K562 (cell line): Measurements from ENCODE around the gene NXN. TPM values are rescaled to one million over a fixed set of nuclear protein-coding genes. Genes with fewer than 3 reads are reported as not detected.

ENCODE experiments used
- ATAC-seq: fragments of 200-7000 bp; cut with Tn5 transposase; 3 replicates; pipeline ENCODE4 v1.9.1; 2020; ENCODE audit warnings: moderate library complexity
- BruUV-seq: library from RNA; stranded (reverse); fragments of 400-500 nt; replicated peaks from 2 replicates; lab custom pipeline; 2021; lab: Mats Ljungman, UMichigan
- CTCF ChIA-PET: fragments of 300-600 bp; formaldehyde crosslinking; extraction: SDS; loops from one replicate; lab custom pipeline; 2021; ENCODE audit warnings: low intra/inter-chr PET ratio; lab: Yijun Ruan, JAX
- POLR2A ChIA-PET: fragments of 300-600, 350-650 bp; sonication (Branson Sonifier 250); formaldehyde crosslinking; extraction: SDS; loops from one replicate; lab custom pipeline; 2021; ENCODE audit warnings: antibody characterized with exemption, inconsistent platforms; lab: Yijun Ruan, JAX
- DNase-seq, 4 experiments: peaks; one replicate each; pipeline versions ENCODE4 v3.0.0 to v3.0.0-alpha.2; 2011 to 2018; ENCODE audit warnings: low spot score in 3 of 4, mixed read lengths in 3 of 4; ENCODE audit errors: extremely low read depth in 1 of 4
- FAIRE-seq: peaks from 2 replicates; lab custom pipeline; 2011; peaks lifted over from hg19 to GRCh38; lab: Jason Lieb, UNC
- H2AFZ ChIP-seq: 2 replicates; pipeline ENCODE4 v1.6.0; 2011; ENCODE audit warnings: low read depth, low read length, control low read depth, inconsistent platforms
- H3K27ac ChIP-seq: fragments of 200-600 bp; 3 replicates; pipeline ENCODE4 v1.8.0; 2011; ENCODE audit warnings: low read depth, mild to moderate bottlenecking, control low read depth, inconsistent platforms, low read length, moderate library complexity, mixed read lengths; ENCODE audit errors: extremely low read depth
- H3K27me3 ChIP-seq, 2 experiments: fragments of 300-600 bp in 1 of 2; 2 replicates in 1 of 2; 3 replicates in 1 of 2; pipeline versions ENCODE4 v1.6.0 to v1.8.0; 2011; ENCODE audit warnings: inconsistent platforms in 2 of 2, low read length in 2 of 2, mild to moderate bottlenecking in 1 of 2, mixed read lengths in 1 of 2, moderate library complexity in 1 of 2; ENCODE audit not compliant: control insufficient read depth in 2 of 2, insufficient read depth in 2 of 2
- H3K36me3 ChIP-seq: fragments of 300-600 bp; 3 replicates; pipeline ENCODE4 v1.8.0; 2011; ENCODE audit warnings: mild to moderate bottlenecking, low read length, inconsistent platforms; ENCODE audit not compliant: control insufficient read depth, insufficient read depth
- H3K4me1 ChIP-seq, 2 experiments: fragments of 200-600 bp in 1 of 2; replicated peaks in 1 of 2; 2 replicates in 1 of 2; 3 replicates in 1 of 2; pipeline versions ENCODE4 v1.5.1 to v1.8.0; 2011; ENCODE audit warnings: inconsistent platforms in 2 of 2, low read length in 2 of 2, mild to moderate bottlenecking in 1 of 2, mixed read lengths in 1 of 2, moderate library complexity in 1 of 2; ENCODE audit not compliant: control insufficient read depth in 2 of 2, insufficient read depth in 2 of 2
- H3K4me2 ChIP-seq: 2 replicates; pipeline ENCODE4 v1.6.1; 2011; ENCODE audit warnings: low read length, control low read depth, inconsistent platforms, mixed read lengths; ENCODE audit not compliant: insufficient read depth
- H3K4me3 ChIP-seq: fragments of 200-600 bp; sonication (generic), shearing (Covaris generic); 2 replicates; pipeline ENCODE4 v1.5.1; 2016; ENCODE audit warnings: control low read depth, inconsistent platforms
- H3K79me2 ChIP-seq: fragments of 200-600 bp; 3 replicates; pipeline ENCODE4 v1.8.0; 2011; ENCODE audit warnings: low read length, inconsistent platforms; ENCODE audit not compliant: control insufficient read depth, insufficient read depth
- H3K9ac ChIP-seq, 2 experiments: 2 replicates each; pipeline versions ENCODE4 v1.6.0 to v1.6.1; 2011; ENCODE audit warnings: low read depth in 2 of 2, low read length in 2 of 2, control low read depth in 1 of 2, inconsistent platforms in 1 of 2, mild to moderate bottlenecking in 1 of 2, mixed read lengths in 1 of 2; ENCODE audit not compliant: insufficient read depth in 1 of 2
- H3K9me1 ChIP-seq: one replicate; pipeline ENCODE4 v1.6.0; 2011; ENCODE audit warnings: inconsistent platforms, mild to moderate bottlenecking, low read length, moderate library complexity; ENCODE audit not compliant: control insufficient read depth, insufficient read depth
- H3K9me3 ChIP-seq: replicated peaks from 2 replicates; pipeline ENCODE4 v1.5.1; 2011; ENCODE audit warnings: low read depth, low read length, inconsistent platforms; ENCODE audit not compliant: control insufficient read depth, insufficient read depth
- H4K20me1 ChIP-seq: replicated peaks from 2 replicates; pipeline ENCODE4 v1.6.1; 2011; ENCODE audit warnings: low read length, inconsistent platforms, mixed read lengths; ENCODE audit not compliant: control insufficient read depth, insufficient read depth
- CREB3 ChIP-seq: fragments of 450-650 bp; conservative IDR thresholded peaks from 2 replicates; pipeline ENCODE4 v1.6.1; 2016; ENCODE audit warnings: missing genetic modification characterization, low read depth, mild to moderate bottlenecking, missing compliant biosample characterization, moderate library complexity
- GABPB1 ChIP-seq: sonication (generic); formaldehyde crosslinking; IDR thresholded peaks from 2 replicates; pipeline ENCODE4 v1.8.0; 2022; ENCODE audit warnings: mild to moderate bottlenecking, missing genetic modification reagents
- ID3 ChIP-seq, 2 experiments: fragments of 250-450 bp in 1 of 2; fragments of 450-650 bp in 1 of 2; sonication (Bioruptor Pico) in 1 of 2; IDR thresholded peaks; 2 replicates each; pipeline versions ENCODE4 v1.6.1 to v1.8.0; 2016 to 2021; ENCODE audit warnings: mild to moderate bottlenecking in 2 of 2, moderate library complexity in 2 of 2, missing compliant biosample characterization in 1 of 2, missing genetic modification characterization in 1 of 2
- MAFG ChIP-seq: fragments of 450-650 bp; conservative IDR thresholded peaks from 2 replicates; pipeline ENCODE4 v1.6.1; 2016; ENCODE audit warnings: missing genetic modification characterization, missing compliant biosample characterization
- NR3C1 ChIP-seq: sonication (generic); formaldehyde crosslinking; IDR thresholded peaks from 2 replicates; pipeline ENCODE4 v1.8.1; 2022; ENCODE audit warnings: missing genetic modification reagents
- RAD51 ChIP-seq: fragments of 450-650 bp; IDR thresholded peaks from 2 replicates; pipeline ENCODE4 v1.7.1; 2016; ENCODE audit warnings: low read depth, mild to moderate bottlenecking, borderline replicate concordance
- SAP30 ChIP-seq: fragments of 200-600 bp; sonication (generic); IDR thresholded peaks from 2 replicates; pipeline ENCODE4 v1.6.1; 2012; ENCODE audit warnings: borderline replicate concordance, low read depth, mild to moderate bottlenecking, moderate library complexity, low read length, control low read depth, inconsistent platforms; ENCODE audit not compliant: insufficient read depth, poor library complexity, severe bottlenecking
- SMARCA5 ChIP-seq: fragments of 450-650 bp; IDR thresholded peaks from 2 replicates; pipeline ENCODE4 v1.6.1; 2016
- SRF ChIP-seq, 2 experiments: fragments of 250-450, 450-650 bp in 1 of 2; sonication (Bioruptor Pico) in 1 of 2; sonication (generic) in 1 of 2; formaldehyde crosslinking; IDR thresholded peaks; 2 replicates each; pipeline versions ENCODE4 v1.5.0 to v1.5.1; 2020 to 2022; ENCODE audit warnings: mild to moderate bottlenecking in 1 of 2, missing genetic modification reagents in 1 of 2
- VEZF1 ChIP-seq: fragments of 200-800 bp; sonication (Bioruptor generic); IDR thresholded peaks from 2 replicates; pipeline ENCODE4 v1.6.1; 2017; ENCODE audit warnings: missing genetic modification characterization, missing compliant biosample characterization
- ZNF23 ChIP-seq: fragments of 250-450 bp; sonication (Bioruptor Pico); IDR thresholded peaks from 2 replicates; pipeline ENCODE4 v1.4.0; 2020; ENCODE audit warnings: mild to moderate bottlenecking
- WGBS: fragments of 100-300 bp; shearing (Covaris generic); methylation state at CpG from one replicate; pipeline ENCODE4 v1.1.6; 2016; ENCODE audit warnings: low coverage, mixed read lengths; ENCODE audit not compliant: insufficient coverage; ENCODE audit errors: missing lambda C conversion rate; 5-methylcytosine and 5-hydroxymethylcytosine counted together
- in situ Hi-C: fragments of 300-500 bp; cut with MboI; formaldehyde crosslinking; loops from 4 replicates; pipeline ENCODE4 v1.15.0; 2018; ENCODE audit warnings: inconsistent platforms, mixed read lengths
- intact Hi-C: fragments of 100-400 bp; cut with micrococcal nuclease; formaldehyde crosslinking; loops from 2 replicates; pipeline ENCODE4 v1.14.2; 2022
- polyA plus RNA-seq, 8 experiments: library from polyadenylated mRNA; depleted of rRNA in 4 of 8; stranded (reverse) in 5 of 8; unstranded in 3 of 8; fragments of >200 nt; fragmentation: Nextera tagmentation in 2 of 8; fragmentation: Illumina TruSeq in 1 of 8; extraction: Ambion mirVana in 2 of 8; extraction: Trizol in 1 of 8; gene quantifications; 2 replicates each; pipeline versions ENCODE4 v1.2.1 to v1.2.3, GENCODE V29; 2011 to 2014; ENCODE audit warnings: inconsistent platforms in 1 of 8, missing spikeins in 1 of 8
- total RNA-seq, 7 experiments: library from RNA; depleted of rRNA in 6 of 7; stranded (reverse); fragments of >200 nt in 6 of 7; fragmentation: Illumina TruSeq in 2 of 7; extraction: Trizol in 2 of 7; gene quantifications; 2 replicates each; pipeline versions ENCODE4 v1.2.1 to v1.2.3, GENCODE V29; 2011 to 2021; ENCODE audit warnings: low replicate concordance in 1 of 7
- TF ChIP-seq, protein P1 (sequence below): fragments of 450-650 bp; IDR thresholded peaks from 2 replicates; pipeline ENCODE4 v1.7.1; 2018; ENCODE audit warnings: mild to moderate bottlenecking, low read depth; ENCODE audit not compliant: partially characterized antibody
- TF ChIP-seq, protein P2 (sequence below): sonication (generic); formaldehyde crosslinking; IDR thresholded peaks from 2 replicates; pipeline ENCODE4 v1.8.1; 2022; ENCODE audit warnings: missing genetic modification reagents

Gene NXN
- total and polyA plus RNA-seq, 9 of the 15 experiments (the other 6 are each of a cell fraction or from before 2014, with no cell fraction given), result 0.08 to 0.39 (median 0.29) TPM; not detected in 5

DNA sequence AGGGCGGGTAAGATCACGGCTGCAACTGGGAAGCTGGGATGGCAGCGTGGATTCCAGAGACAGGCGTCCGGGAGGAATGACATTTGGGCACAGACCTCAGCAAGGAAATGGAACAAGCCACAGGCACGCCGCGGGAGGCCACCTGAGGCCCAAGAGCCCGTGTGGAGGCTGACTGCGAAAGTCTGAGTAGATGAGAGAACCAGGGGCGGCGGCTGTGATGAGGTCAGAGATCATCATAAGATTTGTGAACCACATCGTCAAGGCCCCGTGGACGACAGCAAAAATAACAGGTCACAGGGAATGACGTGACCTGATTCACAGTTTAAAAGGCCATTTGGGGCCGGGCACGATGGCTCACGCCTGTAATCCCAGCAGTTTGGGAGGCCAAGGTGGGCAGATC, 149.2 kb downstream of the NXN start:
- Histone ChIP-seq H3K4me2 (no peak overlapping the region), H4K20me1 (no peaks in the 10 kb centered on the region), H3K4me3 (no peak overlapping the region), H3K27me3 (peaks cover 15 to 34% of the 10 kb centered on the region in 2 experiments; a peak in 4 of 5 replicates), H3K79me2 (no peaks in the 10 kb centered on the region), H3K36me3 (no peaks in the 10 kb centered on the region), H3K9me1 (no peaks in the 10 kb centered on the region), H3K27ac (no peak overlapping the region), H3K9me3 (no peaks in the 10 kb centered on the region), H3K9ac (no peak overlapping the region), H2AFZ (no peak overlapping the region), H3K4me1 (no peaks in the 10 kb centered on the region)
- CTCF ChIA-PET, result no interaction called here
- in situ Hi-C loops (no loop called here), intact Hi-C loops (no loop called here)
- DNase-seq (no peak), ATAC-seq (no peak), FAIRE-seq (no peak)
- BruUV-seq, result no TSS peak
- POLR2A ChIA-PET, result interaction anchor here (0.6 kb wide), 1 partner anchor 16 kb away, joined by 6 read pairs; no protein-coding TSS in a partner anchor
- WGBS, result 2% methylated on average over 16 of the region's 19 CpGs
- no peak for TF ChIP-seq GABPB1 (CRISPR knock-in tag)
- no peak for TF ChIP-seq SMARCA5
- no peak for TF ChIP-seq SRF (CRISPR knock-in tag; IDR thresholded peaks at IDR 0.05)
- TF ChIP-seq ID3 (CRISPR knock-in tag; IDR thresholded peaks at IDR 0.05), result no peak
- no peak for TF ChIP-seq ID3 (tag; IDR thresholded peaks at IDR 0.05)
- no peak for TF ChIP-seq VEZF1 (CRISPR knock-in tag)
- TF ChIP-seq MAFG (tag), result no peak
- TF ChIP-seq SAP30, result no peak
- no peak for TF ChIP-seq CREB3 (tag)
- TF ChIP-seq, protein P1, sequence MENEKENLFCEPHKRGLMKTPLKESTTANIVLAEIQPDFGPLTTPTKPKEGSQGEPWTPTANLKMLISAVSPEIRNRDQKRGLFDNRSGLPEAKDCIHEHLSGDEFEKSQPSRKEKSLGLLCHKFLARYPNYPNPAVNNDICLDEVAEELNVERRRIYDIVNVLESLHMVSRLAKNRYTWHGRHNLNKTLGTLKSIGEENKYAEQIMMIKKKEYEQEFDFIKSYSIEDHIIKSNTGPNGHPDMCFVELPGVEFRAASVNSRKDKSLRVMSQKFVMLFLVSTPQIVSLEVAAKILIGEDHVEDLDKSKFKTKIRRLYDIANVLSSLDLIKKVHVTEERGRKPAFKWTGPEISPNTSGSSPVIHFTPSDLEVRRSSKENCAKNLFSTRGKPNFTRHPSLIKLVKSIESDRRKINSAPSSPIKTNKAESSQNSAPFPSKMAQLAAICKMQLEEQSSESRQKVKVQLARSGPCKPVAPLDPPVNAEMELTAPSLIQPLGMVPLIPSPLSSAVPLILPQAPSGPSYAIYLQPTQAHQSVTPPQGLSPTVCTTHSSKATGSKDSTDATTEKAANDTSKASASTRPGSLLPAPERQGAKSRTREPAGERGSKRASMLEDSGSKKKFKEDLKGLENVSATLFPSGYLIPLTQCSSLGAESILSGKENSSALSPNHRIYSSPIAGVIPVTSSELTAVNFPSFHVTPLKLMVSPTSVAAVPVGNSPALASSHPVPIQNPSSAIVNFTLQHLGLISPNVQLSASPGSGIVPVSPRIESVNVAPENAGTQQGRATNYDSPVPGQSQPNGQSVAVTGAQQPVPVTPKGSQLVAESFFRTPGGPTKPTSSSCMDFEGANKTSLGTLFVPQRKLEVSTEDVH, result no peak
- TF ChIP-seq, protein P2, sequence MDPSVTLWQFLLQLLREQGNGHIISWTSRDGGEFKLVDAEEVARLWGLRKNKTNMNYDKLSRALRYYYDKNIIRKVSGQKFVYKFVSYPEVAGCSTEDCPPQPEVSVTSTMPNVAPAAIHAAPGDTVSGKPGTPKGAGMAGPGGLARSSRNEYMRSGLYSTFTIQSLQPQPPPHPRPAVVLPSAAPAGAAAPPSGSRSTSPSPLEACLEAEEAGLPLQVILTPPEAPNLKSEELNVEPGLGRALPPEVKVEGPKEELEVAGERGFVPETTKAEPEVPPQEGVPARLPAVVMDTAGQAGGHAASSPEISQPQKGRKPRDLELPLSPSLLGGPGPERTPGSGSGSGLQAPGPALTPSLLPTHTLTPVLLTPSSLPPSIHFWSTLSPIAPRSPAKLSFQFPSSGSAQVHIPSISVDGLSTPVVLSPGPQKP (CRISPR knock-in tag), result no peak
- no peak for TF ChIP-seq RAD51
- TF ChIP-seq ZNF23 (CRISPR knock-in tag), result no peak
- no peak for TF ChIP-seq NR3C1
